ENCODE data around the gene NETO1.
A peak's percentile ranks its signal among the peaks of the same experiment; 100 is the strongest.

The NETO1 gene, protein sequence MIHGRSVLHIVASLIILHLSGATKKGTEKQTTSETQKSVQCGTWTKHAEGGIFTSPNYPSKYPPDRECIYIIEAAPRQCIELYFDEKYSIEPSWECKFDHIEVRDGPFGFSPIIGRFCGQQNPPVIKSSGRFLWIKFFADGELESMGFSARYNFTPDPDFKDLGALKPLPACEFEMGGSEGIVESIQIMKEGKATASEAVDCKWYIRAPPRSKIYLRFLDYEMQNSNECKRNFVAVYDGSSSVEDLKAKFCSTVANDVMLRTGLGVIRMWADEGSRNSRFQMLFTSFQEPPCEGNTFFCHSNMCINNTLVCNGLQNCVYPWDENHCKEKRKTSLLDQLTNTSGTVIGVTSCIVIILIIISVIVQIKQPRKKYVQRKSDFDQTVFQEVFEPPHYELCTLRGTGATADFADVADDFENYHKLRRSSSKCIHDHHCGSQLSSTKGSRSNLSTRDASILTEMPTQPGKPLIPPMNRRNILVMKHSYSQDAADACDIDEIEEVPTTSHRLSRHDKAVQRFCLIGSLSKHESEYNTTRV

DNA sequence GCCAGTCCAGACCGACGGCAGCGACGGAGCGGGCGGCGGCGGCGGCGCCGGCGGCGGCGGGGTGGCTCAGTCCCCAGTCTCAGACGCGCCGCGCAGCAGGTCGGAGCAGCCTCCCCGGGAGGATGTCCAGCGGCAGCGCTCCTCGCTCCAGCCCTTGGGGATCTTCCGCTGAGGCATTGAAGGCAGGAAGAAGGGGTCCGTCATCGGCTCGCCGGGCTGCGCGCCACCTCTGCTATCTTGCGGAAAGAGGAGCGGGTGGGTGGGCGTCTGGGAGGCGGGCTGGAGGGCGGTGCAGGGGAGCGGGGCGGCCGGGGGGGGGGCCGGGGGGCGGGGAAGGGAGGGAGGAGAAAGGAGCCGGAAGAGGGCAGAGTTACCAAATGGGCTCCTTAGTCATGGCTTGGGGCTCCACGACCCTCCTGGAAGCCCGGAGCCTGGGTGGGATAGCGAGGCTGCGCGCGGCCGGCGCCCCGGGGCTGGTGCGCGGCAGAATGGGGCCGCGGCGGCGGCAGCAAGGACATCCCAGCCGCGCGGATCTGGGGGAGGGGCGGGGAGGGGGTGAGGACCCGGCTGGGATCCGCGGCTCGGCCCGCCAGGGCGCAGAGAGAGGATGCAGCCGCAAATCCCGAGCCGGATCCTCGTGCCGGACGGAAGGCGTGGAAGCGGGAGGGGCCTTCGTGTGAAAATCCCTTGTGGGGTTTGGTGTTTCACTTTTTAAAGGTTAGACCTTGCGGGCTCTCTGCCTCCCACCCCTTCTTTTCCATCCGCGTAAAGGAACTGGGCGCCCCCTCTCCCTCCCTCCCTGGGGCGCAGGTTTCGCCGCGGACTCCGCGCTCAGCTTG is at the start of gene NETO1:
TSS of gene NETO1 (minus strand) at position 242 of the 839 bp plus-strand sequence. CDS start 696 bp downstream, outside the sequence.
- Histone ChIP-seq H3K4me1 (ENCODE audit: insufficient read depth, low read length, poor library complexity, severe bottlenecking) (peaks cover 50% of the 10 kb centered on the region), H2AFZ (ENCODE audit: low read length) (peak within 1 kb of the TSS; percentile 91), H3K9me2 (replicated peaks; ENCODE audit: low read depth, low read length) (no peaks in the 10 kb centered on the region), H3K9ac (ENCODE audit: low read depth, low read length, poor library complexity, severe bottlenecking) (peak within 1 kb of the TSS; percentile 93), H4K20me1 (ENCODE audit: insufficient read depth, low read length, poor library complexity, severe bottlenecking) (peaks cover 17% of the 10 kb centered on the region), H3K79me2 (ENCODE audit: insufficient read depth, low read length) (peaks cover 75% of the 10 kb centered on the region), H3F3A (ENCODE audit: low read depth) (peaks cover 3% of the 10 kb centered on the region; the same call in 1 of the 2 replicates), H3K4me3 (ENCODE audit: low read length, poor library complexity, severe bottlenecking) (peak within 1 kb of the TSS; percentile 85), H3K9me3 (ENCODE audit: insufficient read depth, low read depth, low read length) (no peaks in the 10 kb centered on the region), H3K27me3 (ENCODE audit: insufficient read depth, low read length, poor library complexity, severe bottlenecking) (no peaks in the 10 kb centered on the region), H3K4me2 (ENCODE audit: low read depth, low read length, poor library complexity, severe bottlenecking) (peak within 1 kb of the TSS; percentile 87), H3K36me3 (ENCODE audit: insufficient read depth, low read length) (peaks cover 14% of the 10 kb centered on the region; the same call in 1 of the 2 replicates)
- TF ChIP-seq, protein P1, sequence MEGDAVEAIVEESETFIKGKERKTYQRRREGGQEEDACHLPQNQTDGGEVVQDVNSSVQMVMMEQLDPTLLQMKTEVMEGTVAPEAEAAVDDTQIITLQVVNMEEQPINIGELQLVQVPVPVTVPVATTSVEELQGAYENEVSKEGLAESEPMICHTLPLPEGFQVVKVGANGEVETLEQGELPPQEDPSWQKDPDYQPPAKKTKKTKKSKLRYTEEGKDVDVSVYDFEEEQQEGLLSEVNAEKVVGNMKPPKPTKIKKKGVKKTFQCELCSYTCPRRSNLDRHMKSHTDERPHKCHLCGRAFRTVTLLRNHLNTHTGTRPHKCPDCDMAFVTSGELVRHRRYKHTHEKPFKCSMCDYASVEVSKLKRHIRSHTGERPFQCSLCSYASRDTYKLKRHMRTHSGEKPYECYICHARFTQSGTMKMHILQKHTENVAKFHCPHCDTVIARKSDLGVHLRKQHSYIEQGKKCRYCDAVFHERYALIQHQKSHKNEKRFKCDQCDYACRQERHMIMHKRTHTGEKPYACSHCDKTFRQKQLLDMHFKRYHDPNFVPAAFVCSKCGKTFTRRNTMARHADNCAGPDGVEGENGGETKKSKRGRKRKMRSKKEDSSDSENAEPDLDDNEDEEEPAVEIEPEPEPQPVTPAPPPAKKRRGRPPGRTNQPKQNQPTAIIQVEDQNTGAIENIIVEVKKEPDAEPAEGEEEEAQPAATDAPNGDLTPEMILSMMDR (conservative IDR thresholded peaks at IDR 0.05; ENCODE audit: low read length): no peak
- TF ChIP-seq EZH2phosphoT487 (IDR thresholded peaks at IDR 0.05; ENCODE audit: borderline replicate concordance): no peak

DNA sequence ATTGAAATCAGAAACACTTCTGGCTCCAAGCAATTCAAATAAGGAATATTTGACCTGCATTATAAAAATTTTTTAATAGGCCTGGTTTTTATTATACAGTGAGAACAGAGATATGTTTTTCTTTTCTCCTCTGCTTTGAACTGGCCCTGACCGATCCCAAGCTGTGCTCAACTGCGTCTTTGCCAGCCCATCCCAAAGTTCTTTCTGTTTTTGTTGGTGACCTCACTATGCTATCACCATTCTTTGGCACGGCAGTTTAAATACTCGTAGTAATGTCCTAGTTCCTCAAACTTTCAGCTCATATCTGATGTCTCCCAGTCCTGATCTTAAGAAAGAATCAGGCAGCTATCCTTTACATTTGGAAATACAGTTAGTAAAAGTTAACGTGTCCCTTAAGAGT is 42.3 kb upstream of the NETO1 start:
- no peak overlapping the region for H3K9ac ChIP-seq (ENCODE audit: low read depth, low read length, poor library complexity, severe bottlenecking)
- no peaks in the 10 kb centered on the region for H3K79me2 ChIP-seq (ENCODE audit: insufficient read depth, low read length)
- no peak overlapping the region for H3K4me3 ChIP-seq (ENCODE audit: low read length, poor library complexity, severe bottlenecking)
- TF ChIP-seq, protein P1 (conservative IDR thresholded peaks at IDR 0.05; ENCODE audit: low read length): no peak
- TF ChIP-seq EZH2phosphoT487 (IDR thresholded peaks at IDR 0.05; ENCODE audit: borderline replicate concordance): no peak
- no peak overlapping the region for H3K4me2 ChIP-seq (ENCODE audit: low read depth, low read length, poor library complexity, severe bottlenecking)
- H3F3A ChIP-seq (ENCODE audit: low read depth): no peaks in the 10 kb centered on the region
- H2AFZ ChIP-seq (ENCODE audit: low read length): no peak overlapping the region
- H3K36me3 ChIP-seq (ENCODE audit: insufficient read depth, low read length): no peaks in the 10 kb centered on the region
- H4K20me1 ChIP-seq (ENCODE audit: insufficient read depth, low read length, poor library complexity, severe bottlenecking): no peaks in the 10 kb centered on the region
- H3K9me2 ChIP-seq (replicated peaks; ENCODE audit: low read depth, low read length): no peaks in the 10 kb centered on the region
- no peaks in the 10 kb centered on the region for H3K9me3 ChIP-seq (ENCODE audit: insufficient read depth, low read depth, low read length)
- no peaks in the 10 kb centered on the region for H3K4me1 ChIP-seq (ENCODE audit: insufficient read depth, low read length, poor library complexity, severe bottlenecking)
- H3K27me3 ChIP-seq (ENCODE audit: insufficient read depth, low read length, poor library complexity, severe bottlenecking): no peaks in the 10 kb centered on the region

DNA sequence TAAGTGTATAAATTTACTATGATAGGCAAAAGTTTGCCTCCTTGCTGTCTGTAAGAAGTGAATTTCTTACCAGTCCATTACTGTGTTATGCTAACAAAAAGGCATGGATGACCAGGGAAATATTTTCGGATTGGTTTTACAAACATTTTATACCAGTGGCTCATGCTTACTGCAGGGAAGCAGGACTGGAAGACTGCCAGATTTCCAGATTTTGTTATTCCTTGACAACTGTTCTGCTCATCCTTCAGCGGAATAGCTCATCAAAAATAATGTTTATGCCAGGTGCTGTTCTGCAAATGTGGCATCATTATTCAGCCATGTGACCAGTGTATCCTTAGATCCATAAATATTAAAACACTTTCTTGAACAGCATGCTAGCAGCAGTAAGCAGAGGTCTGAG is 40.4 kb upstream of the NETO1 start:
- H3F3A ChIP-seq (ENCODE audit: low read depth): no peaks in the 10 kb centered on the region
- no peaks in the 10 kb centered on the region for H4K20me1 ChIP-seq (ENCODE audit: insufficient read depth, low read length, poor library complexity, severe bottlenecking)
- no peak overlapping the region for H3K4me2 ChIP-seq (ENCODE audit: low read depth, low read length, poor library complexity, severe bottlenecking)
- H3K9me2 ChIP-seq (replicated peaks; ENCODE audit: low read depth, low read length): no peaks in the 10 kb centered on the region
- no peaks in the 10 kb centered on the region for H3K79me2 ChIP-seq (ENCODE audit: insufficient read depth, low read length)
- TF ChIP-seq, protein P1 (conservative IDR thresholded peaks at IDR 0.05; ENCODE audit: low read length): no peak
- TF ChIP-seq EZH2phosphoT487 (IDR thresholded peaks at IDR 0.05; ENCODE audit: borderline replicate concordance): no peak
- H3K9me3 ChIP-seq (ENCODE audit: insufficient read depth, low read depth, low read length): no peaks in the 10 kb centered on the region
- no peaks in the 10 kb centered on the region for H3K27me3 ChIP-seq (ENCODE audit: insufficient read depth, low read length, poor library complexity, severe bottlenecking)
- no peaks in the 10 kb centered on the region for H3K36me3 ChIP-seq (ENCODE audit: insufficient read depth, low read length)
- no peak overlapping the region for H2AFZ ChIP-seq (ENCODE audit: low read length)
- no peak overlapping the region for H3K9ac ChIP-seq (ENCODE audit: low read depth, low read length, poor library complexity, severe bottlenecking)
- no peaks in the 10 kb centered on the region for H3K4me1 ChIP-seq (ENCODE audit: insufficient read depth, low read length, poor library complexity, severe bottlenecking)
- no peak overlapping the region for H3K4me3 ChIP-seq (ENCODE audit: low read length, poor library complexity, severe bottlenecking)

All from Loucy (cell line).